GM21717 (cell line): ENCODE results near the gene GLRX2.
A peak's percentile ranks its signal among the peaks of the same experiment; 100 is the strongest.
"Not testable (repeated sequence)": the region's sequence is repeated elsewhere in the genome, so short reads cannot be mapped to it uniquely, and the experiment has no call there.

Experiments
- ATAC-seq: cut with Tn5 transposase; IDR thresholded peaks from one replicate; pipeline ENCODE4 v1.9.1; 2021; ENCODE audit warnings: mild to moderate bottlenecking, moderate library complexity; ENCODE audit not compliant: unreplicated experiment

Gene GLRX2, protein sequence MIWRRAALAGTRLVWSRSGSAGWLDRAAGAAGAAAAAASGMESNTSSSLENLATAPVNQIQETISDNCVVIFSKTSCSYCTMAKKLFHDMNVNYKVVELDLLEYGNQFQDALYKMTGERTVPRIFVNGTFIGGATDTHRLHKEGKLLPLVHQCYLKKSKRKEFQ

DNA sequence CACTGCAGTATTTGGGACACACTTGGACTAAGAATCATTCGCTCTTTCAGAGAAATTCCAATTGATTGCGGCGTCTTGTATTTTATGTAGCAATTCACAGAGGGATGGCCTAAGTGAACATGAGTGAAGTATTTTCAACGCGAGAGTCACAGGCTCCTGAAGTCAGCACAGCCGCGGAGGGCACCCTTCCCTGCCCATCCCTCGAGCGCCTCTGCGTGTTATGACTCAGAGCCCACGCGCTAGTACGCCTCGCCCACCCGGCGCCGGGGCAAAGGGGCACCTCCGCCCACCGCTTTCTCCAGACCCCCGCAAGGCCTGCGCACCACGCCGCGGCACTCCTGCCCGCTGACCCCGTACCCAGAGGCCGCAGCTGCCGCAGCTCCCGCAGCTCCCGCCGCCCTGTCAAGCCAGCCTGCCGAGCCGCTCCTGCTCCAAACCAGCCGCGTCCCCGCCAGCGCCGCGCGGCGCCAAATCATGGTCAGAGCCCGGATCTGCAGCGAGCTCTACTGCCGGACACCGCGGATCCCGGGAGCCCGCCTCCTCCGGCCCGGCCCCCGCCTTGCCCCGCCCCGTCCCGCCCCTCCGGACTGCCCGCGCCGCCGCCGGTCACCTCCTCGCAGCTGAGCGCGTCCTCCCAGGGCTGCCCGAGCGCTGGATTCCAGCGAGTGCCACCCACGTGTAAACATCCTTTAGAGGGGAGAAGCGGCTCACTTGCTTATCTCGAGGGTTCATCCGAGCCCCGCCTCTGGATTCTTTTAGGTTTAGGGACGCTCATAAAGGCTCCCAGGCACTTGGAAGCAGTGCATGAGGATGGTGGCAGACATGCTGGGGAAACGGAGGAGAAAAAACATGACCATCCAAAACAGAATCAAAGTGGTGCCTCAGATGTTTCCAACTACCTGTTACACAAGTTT lies at the start of gene GLRX2:
Gene GLRX2 (minus strand): TSS at position 508 of the 914 bp plus-strand sequence. CDS start 32 bp downstream, at position 476.
- peak; percentile 95 for ATAC-seq

DNA sequence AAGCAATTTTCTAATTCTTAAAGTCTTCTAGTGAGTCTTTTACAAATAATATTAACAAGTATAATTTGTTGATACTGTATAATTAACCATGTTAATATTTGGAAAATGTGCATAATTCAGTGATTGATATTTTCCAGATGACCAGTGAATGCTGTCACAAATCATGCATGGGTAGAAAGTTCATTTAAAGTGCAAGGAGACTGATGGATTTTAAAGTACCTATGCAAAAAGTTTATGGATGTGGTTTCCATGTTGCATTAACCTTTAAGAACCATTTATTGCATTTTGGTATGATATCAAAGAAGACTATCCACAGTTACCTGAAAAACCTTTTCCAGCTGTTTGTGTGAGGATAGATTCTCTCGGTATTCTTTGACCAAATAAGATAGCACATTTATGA lies 39.8 kb upstream of the GLRX2 start:
- ATAC-seq: no peak

DNA sequence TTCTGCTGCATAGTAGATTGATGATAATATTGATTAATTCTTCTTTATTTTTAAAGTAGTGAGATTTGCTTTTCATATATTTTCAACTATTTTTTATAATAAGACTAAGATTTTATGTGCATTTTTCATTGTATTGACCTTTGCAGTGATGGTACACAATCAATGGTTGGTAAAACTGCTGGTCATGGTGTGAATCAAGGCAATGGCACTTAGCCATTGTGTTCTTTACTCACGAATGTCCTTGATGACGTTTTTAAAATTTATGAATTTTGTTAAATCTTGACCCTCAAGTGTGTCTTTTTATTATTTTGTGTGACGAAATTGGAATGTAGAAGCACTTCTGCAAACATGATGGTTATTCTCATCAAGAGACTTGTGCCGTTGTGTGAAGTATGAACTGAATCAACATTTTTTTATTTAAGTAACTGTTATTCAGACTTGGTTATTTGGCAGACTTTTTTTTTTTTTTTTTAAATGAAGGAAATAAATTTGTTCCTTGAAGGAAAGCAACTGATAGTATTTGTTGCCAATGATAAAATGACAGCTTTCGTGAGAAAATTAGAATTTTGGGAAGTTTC lies 39.2 kb upstream of the GLRX2 start:
- ATAC-seq: no peak

DNA sequence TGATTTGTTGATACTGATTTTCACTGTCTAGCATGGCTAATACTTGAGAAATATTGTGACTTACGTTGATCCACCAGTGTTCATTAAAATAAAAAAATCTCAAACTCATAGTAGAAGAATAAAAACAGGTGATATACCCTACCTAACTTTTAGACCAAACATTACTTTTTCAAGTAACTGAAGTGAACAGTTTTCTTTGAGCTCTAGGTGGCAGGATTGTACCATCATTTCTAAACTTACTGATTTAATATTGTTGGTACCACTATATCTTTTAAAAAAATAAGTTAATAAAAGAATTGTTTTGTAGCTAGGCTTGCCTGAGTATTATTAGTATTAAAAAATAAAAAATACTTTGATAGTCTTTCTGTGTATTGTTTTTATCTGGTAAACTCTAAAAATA lies 38.1 kb upstream of the GLRX2 start:
- no peak for ATAC-seq

DNA sequence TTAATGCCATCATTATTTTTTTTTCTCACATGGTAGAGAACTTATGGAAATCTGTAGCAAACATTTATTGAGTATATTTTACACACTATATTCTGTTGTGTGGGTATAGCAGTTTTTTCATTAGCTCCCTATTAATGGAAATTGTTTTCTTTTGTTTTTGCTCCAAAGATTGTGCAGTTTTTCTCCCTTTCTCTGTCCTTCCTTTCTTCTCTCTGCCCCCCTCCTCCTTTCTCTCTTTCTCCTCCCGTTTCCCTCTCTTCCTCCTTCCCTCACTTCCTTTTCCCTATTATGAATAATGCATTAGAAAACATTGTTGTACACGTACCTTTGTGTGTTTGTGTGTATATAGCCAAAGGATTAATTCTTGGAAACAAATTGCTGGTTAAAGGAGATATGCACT lies 37.2 kb upstream of the GLRX2 start:
- ATAC-seq: no peak

DNA sequence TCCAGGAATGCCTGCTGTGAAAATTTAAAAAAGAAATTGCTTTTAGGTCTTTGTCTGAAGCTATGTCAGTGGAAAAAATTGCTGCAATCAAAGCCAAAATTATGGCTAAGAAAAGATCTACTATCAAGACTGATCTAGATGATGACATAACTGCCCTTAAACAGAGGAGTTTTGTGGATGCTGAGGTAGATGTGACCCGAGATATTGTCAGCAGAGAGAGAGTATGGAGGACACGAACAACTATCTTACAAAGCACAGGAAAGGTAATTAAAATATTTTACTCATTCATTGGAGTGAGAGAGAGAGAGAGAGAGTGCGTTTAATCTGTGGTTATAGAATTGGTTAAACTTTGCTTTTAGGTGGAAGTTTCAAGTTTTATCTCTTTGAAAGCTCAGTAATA lies 36.6 kb upstream of the GLRX2 start:
- no peak for ATAC-seq

DNA sequence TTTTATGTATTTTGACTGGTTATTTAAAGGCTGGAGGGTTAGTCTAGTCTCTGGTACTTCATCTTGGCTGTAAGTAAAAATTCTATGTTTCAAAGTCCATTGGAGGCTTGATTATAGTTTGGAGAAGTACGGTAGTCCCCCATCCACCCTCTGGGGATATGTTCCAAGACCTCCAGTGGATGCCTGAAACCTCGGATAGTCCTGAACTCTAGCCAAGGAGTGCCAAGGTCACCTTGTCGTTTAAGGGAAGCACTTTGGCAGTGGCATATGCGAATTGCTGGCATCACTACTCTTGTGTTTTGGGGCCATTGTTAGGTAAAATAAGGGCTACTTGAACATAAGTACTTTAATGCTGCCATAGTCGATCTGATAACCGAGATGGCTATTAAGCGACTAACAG lies 35.0 kb upstream of the GLRX2 start:
- no peak for ATAC-seq

DNA sequence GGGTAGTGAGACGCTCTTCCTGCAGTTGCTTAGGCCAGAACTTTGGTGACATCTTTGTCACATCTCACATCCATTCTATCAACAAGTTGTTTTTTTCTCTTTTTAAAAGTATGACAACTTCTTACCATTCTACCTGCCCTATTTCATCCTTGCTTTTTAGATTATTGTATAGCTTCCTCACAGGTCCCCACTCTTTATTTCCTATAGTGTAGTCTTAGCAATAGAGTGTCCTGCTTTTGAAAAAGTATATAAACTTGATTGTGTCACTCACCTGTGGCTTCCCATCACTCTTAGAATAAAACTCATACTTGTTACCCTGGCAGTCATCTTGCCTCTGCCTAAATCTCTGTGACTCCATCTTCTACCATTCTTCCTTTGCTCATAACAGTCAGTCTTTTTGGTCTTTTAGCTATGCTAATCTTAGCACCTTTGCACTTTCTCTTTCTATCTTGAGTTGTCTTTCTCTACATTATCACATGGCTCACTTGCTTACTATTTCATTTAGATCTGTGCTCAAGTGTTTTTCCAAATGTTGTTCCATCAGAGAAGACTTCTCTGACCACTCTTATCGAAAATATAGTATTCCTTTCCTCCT lies 26.1 kb upstream of the GLRX2 start:
- ATAC-seq: peak; percentile 84

DNA sequence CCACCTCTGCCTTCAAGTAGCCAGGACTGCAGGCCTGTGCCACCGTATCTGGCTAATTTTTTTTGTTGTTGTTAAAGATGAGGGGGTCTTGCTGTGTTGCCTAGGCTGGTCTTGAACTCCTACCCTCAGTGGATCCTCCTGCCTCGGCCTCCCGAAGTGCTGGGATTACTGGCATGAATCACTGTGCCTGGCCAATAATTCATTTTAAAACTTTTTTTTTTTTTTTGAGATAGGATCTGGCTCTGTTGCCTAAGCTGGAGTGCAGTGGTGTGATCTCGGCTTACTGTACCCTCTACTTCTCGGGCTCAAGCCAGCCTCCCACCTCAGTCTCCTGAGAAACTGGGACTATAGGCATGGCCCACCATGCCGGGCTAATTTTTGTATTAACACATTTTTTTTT lies 20.2 kb upstream of the GLRX2 start:
- ATAC-seq: no peak

DNA sequence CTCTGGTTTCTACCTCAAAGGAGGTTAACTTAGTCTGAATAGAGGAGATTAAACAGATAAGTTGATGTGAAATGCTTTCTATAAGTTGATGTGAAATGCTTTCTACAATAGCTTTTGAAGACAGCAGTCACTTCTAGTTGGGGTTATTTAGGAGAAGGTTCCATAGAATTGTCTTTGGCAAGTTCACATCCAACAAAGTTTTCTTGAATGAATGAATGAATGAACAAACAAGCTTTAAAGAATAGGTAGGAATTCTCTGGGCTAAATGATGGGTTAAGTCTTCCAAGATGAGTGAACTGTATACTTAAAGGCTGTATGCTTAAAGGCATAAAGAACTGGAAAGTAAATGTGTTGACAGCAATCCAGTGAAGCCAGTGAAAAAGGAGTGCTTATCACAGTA lies 18.5 kb upstream of the GLRX2 start:
- ATAC-seq: no peak

DNA sequence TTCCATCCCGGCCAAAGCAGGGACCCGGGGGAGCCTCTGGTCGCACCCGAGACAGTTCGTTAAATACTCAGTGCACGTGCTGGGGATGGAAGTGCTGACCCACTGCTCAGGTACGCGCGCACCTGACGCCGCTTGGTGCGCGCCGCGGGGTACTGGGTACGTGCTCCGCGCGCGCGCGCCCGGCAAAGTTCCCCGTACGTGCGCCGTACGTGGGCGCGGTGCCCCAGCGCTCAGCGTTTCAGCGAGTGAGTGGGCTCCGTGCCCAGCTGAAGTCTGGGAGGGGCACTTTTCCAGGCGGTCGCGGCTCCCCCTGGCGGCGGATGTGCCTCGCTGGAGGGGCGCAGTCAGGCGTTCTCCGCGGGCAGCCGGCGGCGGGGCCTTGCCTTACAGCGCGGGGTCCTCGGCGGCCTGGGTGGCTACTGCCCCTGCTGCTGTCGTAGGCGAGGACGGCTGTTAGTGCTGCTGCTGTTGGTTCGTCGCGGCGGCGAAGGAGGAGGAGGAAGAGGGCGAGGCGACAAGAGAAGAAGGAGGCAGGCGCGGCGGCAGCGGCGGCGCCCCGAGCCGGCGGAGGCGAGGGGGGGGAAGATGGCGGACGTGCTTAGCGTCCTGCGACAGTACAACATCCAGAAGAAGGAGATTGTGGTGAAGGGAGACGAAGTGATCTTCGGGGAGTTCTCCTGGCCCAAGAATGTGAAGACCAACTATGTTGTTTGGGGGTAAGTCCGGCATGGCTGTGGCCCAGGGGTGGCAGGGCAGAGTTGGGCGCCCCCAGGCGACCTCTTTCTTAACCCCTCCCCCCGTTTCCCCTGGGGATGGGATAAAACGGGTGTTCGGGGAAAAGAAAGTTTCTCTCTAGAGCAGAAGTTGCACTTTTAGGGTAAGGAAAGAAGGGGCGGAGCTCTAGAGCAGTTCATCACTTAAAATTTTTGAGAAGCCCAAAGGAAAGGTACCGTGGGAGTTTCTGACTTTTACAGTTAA lies 16.7 kb upstream of the GLRX2 start, which contains the start of gene CDC73:
Gene CDC73 (plus strand): TSS at position 416 of the 978 bp plus-strand sequence. CDS start 170 bp downstream, at position 586.
- peak; percentile 94 for ATAC-seq

DNA sequence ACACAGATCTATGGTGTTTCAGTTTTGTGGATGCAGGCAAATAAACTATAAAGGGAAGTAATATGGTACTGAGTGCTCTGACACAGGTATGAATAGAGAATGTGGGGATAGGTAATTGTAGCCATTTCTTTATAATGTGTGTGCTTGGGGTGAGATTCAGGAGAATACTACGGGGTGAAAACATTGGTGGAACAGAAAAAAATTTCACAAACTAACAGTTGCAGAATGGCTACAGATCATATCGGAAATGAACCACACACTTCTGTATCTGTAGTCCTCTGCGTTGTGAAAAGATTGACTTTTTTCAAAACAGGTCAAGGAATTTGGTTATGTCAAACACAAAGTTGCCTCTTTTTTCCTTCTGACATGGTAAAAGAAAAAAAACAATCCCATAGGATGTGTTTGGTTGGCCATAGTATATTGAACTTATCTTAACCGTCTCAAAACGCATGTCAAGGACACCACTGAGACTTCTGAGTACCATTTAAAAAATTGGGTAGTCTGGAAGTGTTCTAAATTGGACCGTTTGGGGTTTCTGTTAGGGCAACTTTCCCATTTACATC lies 15.5 kb upstream of the GLRX2 start:
- ATAC-seq: no peak

DNA sequence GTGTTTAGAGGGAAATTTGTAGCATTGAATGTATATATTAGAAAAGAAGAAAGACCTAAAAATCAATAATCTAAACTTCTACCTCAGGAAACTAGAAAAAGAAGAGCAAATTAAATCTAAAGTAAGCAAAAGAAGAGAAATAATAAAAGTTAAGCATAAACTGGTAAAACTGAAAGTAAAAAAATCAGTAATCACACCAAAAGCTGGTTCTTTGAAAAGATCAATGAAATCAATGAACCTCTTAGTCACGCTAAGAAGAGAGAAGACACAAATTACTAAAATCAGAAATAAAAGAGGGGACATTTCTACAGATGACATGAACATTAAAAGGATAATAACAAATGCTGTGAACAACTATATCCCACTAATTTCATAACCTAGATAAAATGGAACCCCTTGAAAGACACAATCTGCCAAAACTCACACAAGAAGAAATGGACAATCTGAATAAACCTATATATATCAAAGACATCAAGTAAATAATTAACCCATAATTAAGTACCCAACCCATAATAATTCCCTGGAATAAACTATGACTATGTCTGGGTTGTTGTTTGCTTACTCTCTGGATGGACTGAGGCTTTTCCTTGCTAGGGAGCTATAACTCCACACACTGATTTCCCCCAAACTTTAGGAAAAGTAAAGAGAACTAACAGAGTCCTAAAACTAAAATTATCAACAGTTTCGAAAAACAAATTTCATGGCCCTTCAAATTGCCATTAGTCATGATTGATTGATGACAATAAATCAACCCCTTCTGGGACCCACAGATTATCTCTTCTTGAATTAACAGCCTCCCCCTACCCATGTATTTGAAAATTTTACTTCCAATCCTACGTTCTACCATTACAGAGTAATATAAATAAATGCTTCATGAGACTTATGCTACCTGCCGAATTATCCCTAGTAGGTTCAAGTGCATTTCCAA lies 13.9 kb upstream of the GLRX2 start:
- no peak for ATAC-seq

DNA sequence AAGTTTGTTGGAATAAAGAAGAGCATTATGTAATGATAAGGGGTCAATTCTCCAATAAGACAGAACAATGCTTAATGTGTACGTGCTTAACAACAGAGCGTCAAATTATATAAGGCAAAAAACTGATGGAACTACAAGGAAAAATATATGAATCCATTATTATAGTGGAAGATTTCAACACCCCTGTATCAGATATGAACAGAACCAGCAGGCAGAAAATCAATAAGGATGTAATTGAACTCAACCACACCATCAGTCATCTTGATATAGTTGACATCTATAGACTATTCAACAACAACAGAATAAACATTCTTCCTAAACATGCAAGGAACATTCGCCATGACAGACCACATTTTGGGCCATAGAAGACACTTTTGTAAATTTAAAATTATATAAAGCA lies 13.0 kb upstream of the GLRX2 start:
- no peak for ATAC-seq

DNA sequence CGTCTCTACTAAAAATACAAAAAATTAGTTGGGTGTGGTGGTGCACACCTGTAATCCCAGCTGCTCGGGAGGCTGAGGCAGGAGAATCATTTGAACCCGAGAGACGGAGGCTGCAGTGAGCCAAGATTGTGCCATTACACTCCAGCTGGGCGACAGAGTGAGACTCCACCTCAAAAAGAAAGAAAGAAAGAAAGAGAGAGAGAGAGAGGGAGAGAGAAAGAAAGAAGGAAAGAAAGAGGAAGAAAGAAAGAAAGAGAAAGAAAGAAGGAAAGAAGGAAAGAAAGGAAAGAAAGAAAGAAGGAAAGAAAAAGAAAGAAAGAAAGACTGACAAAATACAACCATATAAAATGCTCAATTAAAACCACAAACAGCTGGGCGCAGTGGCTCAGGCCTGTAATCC lies 12.0 kb upstream of the GLRX2 start:
- ATAC-seq: not testable (repeated sequence)

DNA sequence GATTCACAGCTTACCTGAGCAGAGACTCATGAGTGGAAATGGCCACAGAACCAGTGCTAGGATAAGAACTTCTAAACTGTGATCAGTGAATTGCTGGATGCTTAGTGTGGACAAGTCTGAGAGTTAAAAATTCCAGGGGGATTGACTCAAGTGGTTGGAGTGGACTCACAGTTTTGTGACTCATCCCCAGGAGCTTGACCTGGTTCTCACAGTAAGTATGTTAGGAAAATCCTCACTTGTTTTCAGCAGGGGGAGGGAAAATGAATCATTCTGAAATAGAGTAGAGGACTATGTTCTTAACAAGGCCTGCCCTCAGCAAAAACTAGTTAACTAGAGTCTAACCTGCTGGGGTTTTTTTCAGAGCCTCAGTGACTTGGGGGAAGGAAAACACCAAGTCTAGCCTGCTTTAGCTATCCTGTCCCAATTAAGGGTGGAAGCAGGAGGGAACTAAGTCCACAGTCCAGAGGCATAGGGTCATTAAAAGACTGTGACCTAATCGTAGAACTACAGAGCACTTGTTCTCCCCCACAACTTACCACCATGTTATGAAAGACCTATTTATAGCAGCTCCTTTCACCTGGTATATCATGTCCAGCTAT lies 10.5 kb upstream of the GLRX2 start:
- ATAC-seq: no peak

DNA sequence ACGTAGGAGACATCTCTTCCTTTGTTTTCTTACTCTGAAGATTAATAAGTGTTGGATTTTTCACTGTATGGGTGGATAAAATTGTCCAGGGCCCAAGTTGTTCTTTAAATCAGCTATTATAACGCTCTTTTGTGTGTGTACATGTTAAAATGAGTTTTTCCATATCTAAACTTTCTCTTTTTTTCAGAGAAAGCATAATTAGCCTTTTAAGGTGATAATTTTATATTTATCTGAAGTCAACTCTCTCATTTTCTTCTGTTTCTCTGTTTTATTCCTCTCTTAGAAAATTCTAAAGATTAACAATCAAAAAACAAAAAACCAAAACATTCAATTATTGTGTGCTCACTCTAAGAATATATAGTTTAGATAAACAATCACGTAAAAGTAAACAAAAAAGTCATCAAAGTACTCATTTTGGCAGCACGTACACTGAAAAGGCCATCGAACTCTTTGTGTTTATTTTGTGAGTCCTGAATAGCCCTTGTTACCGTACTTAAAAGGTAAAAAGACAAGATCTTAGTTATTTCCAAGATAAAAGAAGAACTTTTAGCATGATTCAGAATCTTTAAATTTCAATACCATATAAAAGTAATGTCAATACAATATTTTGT lies 9.4 kb upstream of the GLRX2 start:
- no peak for ATAC-seq

DNA sequence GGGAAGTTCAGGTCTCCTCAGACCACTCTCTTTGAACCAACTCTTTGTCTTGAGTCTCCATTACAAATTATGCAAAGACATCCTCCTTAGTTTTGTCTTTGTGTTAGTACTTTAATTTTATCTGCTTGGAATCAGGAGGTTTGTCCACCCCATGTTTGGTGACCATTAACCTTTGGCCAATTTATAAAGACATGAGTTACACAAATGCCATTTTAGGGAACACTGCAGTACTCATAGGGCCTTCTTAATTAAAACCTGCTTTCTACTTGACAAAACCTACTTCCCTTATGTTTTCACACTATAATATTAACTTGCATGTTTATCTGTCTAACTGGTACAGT lies 8.7 kb upstream of the GLRX2 start:
- no peak for ATAC-seq
